Superior temporal gyrus (tissue), 1 donor: ENCODE measurements around the gene TSGA10IP.

ENCODE experiments used
- DNase-seq: peaks from one replicate; pipeline ENCODE4 v3.0.0-alpha.2; 2016; ENCODE audit errors: extremely low spot score

TSGA10IP gene

GRCh38 chr11:65945430-65945911, at the start of gene TSGA10IP:
TSS of gene TSGA10IP (plus strand) at chr11:65945480. CDS start at chr11:65945676, 196 bp downstream.
- DNase-seq = no peak

GRCh38 chr11:65895482-65895981, 49.7 kb upstream of the TSGA10IP start:
- no peak for DNase-seq

DNA sequence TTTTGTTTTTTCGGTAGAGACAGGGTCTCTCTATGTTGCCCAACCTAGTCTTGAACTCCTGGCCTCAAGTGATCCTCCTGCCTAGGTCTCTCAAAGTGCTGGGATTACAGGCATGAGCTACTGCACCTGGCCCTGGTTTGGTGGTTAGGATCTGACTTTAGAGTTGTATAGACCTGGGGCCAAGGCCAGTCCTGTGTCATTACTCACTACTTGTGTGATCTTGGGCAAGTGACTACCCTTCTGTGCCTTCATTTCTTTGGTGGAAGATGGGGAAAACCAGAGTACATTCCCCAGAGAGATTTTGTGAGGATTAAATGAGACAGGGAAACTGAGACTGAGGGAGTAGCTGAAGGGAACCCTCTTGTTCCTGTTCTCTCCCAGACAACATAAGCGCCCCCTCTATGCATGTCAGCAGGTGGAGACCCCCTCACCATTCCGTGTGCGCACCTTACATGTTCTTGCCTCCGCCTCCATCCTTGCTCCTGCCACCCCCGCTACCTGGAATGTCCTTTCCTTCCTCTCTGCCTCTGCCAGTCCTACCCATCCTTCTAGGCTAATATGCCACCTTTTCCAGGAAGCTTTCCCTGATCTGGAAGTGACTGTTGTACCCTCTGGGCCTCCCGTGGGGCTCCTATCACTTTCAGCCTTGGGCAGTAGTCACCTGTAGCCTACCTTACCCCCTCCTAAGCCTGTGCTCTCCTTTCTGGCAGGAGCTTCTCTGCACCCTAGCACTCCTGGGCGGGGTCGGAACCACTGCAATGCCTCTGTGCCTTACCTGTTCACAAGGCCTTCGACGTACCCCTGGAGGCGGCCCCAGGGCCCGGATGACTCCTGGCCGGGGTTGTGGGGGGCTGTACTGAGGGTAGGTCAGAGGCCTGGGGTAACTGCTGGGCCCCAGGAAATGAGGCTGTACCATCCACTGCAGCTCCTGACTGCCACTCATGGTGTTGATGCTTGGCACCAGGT, 49.0 kb upstream of the TSGA10IP start:
- DNase-seq = no peak

DNA sequence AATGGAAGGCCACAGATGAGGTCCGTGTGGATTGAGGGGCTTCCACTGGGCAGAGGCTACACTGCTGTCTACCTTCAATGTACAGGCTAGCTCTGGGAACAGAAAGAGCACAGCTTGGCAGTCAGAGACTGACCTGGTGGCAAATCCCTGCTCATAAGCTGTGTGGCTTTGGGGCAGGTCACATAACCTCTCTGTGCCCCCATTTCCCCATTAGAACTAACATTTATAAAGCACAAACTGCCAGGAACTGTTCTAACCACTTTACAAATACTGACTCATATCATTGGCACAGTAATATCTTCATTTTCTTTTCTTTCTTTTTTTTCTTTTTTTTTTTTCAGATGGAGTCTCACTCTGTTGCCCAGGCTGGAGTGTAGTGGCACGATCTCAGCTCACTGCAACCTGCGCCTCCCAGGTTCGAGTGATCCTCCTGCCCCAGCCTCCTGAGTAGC, 48.2 kb upstream of the TSGA10IP start:
- DNase-seq = no peak

DNA sequence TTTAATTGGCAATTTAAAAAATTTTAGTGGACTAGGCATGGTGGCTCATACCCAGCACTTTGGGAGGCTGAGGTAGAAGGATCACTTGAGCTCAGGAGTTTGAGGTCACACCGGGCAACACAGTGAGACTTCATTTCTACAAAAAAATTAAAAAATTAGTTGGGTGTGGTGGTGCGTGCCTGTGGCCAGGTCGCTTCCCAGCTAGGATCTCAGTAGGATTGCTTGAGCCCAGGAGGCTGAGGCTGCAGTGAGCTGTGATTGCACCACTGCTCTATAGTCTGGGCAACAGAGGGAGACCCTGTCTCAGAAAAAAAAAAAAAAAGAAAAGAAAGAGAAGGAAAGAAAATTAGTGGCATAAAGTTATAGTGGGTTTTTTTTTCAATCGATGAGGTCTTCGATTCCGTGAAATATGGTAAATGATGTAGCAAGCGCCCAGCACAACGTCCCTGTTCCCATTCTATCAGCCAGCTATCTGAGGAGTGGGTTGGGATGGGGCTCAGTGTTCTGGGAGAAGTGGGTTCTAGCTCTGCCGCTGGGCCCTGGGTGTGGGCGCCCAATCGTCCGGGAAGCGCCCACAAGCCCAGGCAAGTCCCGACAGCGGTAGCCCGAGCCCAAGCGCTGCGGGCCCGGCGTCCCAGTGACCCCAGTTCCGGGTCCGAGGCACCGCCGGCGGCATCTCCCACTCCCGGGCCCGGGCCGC, 46.5 kb upstream of the TSGA10IP start:
- DNase-seq = no peak

- DNase-seq = no peak
Measured at GRCh38 chr11:65899356-65900124, 45.7 kb upstream of the TSGA10IP start.

- DNase-seq = no peak
Measured at GRCh38 chr11:65900125-65900898, 45.0 kb upstream of the TSGA10IP start, which contains the start of gene FOSL1. TSS of gene FOSL1 (minus strand) at chr11:65900388. CDS start at chr11:65900339, 49 bp downstream.

- no peak for DNase-seq
Measured at GRCh38 chr11:65900899-65901180, 44.4 kb upstream of the TSGA10IP start.

DNA sequence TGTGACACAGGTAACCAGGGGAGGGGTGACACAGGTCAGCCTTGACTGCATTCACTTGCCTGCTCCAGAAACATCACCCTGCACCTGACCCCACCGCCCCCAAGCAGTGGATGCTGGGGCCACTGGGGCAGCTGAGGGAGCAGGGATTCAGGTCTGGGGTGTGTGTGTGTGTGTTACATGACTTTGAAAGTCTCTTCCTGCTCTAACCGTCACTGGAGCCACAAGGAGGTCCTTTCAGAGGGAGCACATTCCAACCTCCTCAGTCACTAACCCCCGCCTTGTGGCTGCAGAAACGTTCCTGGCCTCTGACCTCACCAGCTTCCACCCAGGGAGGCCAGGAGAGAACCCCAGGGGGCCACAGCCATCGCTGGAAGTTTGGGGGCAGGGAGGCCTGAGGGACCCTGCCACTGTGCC, 42.2 kb upstream of the TSGA10IP start:
- no peak for DNase-seq

- DNase-seq = no peak
Measured at GRCh38 chr11:65903715-65904114, 41.6 kb upstream of the TSGA10IP start.

- DNase-seq = no peak
Measured at GRCh38 chr11:65906602-65907001, 38.7 kb upstream of the TSGA10IP start.

- DNase-seq = no peak
Measured at GRCh38 chr11:65907878-65908277, 37.4 kb upstream of the TSGA10IP start.

DNA sequence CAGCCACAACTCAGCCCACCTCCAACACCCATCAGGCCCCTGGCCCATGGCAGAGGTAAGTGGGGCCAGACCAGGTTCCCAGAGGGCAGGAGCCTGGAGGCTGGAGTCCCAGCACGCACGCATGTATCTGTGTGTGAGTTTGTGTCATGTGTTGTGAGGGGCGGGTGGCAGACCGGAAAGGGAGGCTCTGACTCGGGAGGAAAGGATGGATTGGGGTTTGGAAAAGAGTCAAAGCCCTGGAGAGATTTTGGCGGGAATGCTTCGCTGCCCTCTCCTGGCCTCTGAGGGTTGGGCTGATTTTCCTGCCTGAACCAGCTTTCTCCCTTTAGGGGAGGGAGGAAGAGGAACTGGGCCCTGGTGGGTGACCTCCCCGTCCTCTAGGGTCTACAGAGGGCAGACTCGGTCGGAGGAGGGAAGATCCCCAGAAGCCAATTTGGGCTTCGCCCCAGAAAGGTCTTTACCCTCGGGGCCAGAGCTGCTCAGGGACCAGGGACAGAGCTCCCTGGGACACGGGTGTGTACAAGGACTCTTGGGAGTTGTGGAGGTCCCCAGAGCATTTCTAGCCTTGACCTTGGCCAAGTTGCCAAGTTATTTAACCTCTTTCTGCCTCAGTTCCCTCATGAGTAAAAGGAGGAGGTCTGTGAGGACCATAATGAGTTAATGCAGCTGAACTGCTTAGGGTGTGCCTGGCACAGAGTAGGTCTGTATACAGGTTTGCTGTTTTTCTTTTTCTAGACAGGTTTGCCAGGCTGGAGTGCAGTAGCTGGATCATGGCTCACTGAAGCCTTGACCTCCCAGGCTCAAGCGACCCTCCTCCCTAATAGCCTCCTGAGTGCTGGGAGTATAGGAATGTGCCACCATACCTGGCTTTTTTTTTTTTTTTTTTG, 33.4 kb upstream of the TSGA10IP start:
- no peak for DNase-seq

- no peak for DNase-seq
Measured at GRCh38 chr11:65912845-65913244, 32.4 kb upstream of the TSGA10IP start.

- no peak for DNase-seq
Measured at GRCh38 chr11:65915101-65915820, 30.0 kb upstream of the TSGA10IP start.

DNA sequence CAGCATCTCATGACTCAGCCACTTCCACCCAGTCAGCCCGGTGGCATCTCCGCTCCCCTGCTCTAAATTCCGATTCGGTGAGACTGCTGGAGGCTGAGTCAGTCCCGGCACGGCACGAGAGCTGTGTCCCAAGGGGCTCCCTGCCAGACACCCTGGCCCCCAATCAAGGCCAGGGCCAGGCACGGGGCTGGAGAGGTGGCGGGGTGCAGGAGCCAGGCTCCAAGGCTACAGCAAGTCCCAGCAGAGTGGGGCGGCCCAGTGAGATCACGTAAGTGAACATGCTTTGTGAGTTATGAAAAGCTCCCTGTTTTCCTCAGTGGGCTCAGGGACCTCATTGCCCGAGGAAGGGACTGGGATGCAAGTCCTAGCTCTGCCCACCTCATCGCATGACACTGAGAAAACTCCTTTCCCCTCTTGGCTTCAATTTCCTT, 29.4 kb upstream of the TSGA10IP start:
- DNase-seq = no peak

- DNase-seq = no peak
Measured at GRCh38 chr11:65916391-65916790, 28.9 kb upstream of the TSGA10IP start.

DNA sequence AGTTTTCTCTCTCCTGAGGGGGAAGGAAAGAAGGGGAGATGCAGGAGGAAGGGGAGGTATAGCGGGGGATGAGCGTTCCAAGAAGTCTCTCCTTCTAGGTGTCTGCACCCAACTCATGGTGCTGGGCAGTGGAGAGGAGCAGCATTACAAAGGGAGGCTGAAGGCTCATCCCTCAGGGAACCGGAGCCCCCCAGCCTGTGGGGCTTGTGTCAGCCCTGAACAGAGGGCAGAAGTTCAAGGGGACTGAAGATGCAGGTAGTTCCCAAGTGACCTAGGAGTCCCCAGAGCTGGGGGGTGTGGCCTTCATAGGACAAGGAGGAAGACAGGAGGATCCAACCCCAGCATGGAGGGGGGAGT, 28.2 kb upstream of the TSGA10IP start:
- DNase-seq = no peak
